ENCODE results near the gene JMJD1C. TPM values are rescaled to one million over a fixed set of nuclear protein-coding genes. Genes with fewer than 3 reads are reported as not detected.

Gene JMJD1C
- total RNA-seq, 1 donor from 2014 or later, result 83.7 TPM

- no peak for DNase-seq (ENCODE audit: low spot score)
- TF ChIP-seq CTCF (IDR thresholded peaks at IDR 0.05; ENCODE audit: unreplicated experiment), result no peak
- peaks cover 7% of the 10 kb centered on the region for H3K4me1 Mint-ChIP-seq (ENCODE audit: unreplicated experiment)
- H3K27ac Mint-ChIP-seq (ENCODE audit: unreplicated experiment), result no peak overlapping the region
- H3K9me3 Mint-ChIP-seq (ENCODE audit: unreplicated experiment), result no peaks in the 10 kb centered on the region
- H3K36me3 Mint-ChIP-seq (ENCODE audit: low read depth, unreplicated experiment), result peaks cover 3% of the 10 kb centered on the region
- H3K27me3 Mint-ChIP-seq (ENCODE audit: unreplicated experiment), result no peaks in the 10 kb centered on the region
- H3K4me3 Mint-ChIP-seq (ENCODE audit: unreplicated experiment), result peak overlapping the region; percentile 39
These were observed 246.0 kb downstream of the JMJD1C start for GRCh38 chr10:63219749-63220148.

DNA sequence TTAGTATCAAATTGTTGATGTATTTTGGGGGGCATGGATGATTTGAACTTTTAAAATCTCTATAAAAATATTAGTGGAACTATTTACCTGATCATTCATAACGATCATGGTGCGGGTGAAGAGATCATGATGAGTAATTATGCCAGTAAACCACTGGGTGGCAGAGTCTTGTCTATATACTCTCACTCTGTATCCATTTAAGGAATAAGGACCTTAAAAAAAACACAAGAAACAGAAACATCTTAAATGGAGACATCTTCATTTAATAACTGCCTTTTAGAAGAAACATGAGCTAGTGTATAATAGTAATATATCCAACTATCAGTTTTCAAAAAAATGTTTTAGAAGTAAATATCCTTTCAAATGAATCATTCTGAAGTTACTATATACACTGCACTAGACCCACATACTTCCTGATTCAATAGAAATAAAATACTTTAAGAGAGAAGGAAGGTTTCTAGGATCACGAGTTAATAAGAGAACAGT lies 248.6 kb downstream of the JMJD1C start:
- TF ChIP-seq CTCF (IDR thresholded peaks at IDR 0.05; ENCODE audit: unreplicated experiment), result peak; percentile 27
- no peaks in the 10 kb centered on the region for H3K9me3 Mint-ChIP-seq (ENCODE audit: unreplicated experiment)
- peaks cover 8% of the 10 kb centered on the region for H3K36me3 Mint-ChIP-seq (ENCODE audit: low read depth, unreplicated experiment)
- DNase-seq (ENCODE audit: low spot score), result no peak
- no peak overlapping the region for H3K27ac Mint-ChIP-seq (ENCODE audit: unreplicated experiment)
- H3K27me3 Mint-ChIP-seq (ENCODE audit: unreplicated experiment), result peaks cover 1% of the 10 kb centered on the region
- peaks cover 7% of the 10 kb centered on the region for H3K4me1 Mint-ChIP-seq (ENCODE audit: unreplicated experiment)
- no peak overlapping the region for H3K4me3 Mint-ChIP-seq (ENCODE audit: unreplicated experiment)

GRCh38 chr10:63214571-63214970 lies 251.2 kb downstream of the JMJD1C start:
- Mint-ChIP-seq H3K27me3 (ENCODE audit: unreplicated experiment) (peaks cover 1% of the 10 kb centered on the region), H3K4me1 (ENCODE audit: unreplicated experiment) (no peaks in the 10 kb centered on the region), H3K9me3 (ENCODE audit: unreplicated experiment) (no peaks in the 10 kb centered on the region), H3K4me3 (ENCODE audit: unreplicated experiment) (no peak overlapping the region), H3K27ac (ENCODE audit: unreplicated experiment) (peak overlapping the region; percentile 45), H3K36me3 (ENCODE audit: low read depth, unreplicated experiment) (peaks cover 8% of the 10 kb centered on the region)
- no peak for DNase-seq (ENCODE audit: low spot score)
- TF ChIP-seq CTCF (IDR thresholded peaks at IDR 0.05; ENCODE audit: unreplicated experiment), result no peak

DNA sequence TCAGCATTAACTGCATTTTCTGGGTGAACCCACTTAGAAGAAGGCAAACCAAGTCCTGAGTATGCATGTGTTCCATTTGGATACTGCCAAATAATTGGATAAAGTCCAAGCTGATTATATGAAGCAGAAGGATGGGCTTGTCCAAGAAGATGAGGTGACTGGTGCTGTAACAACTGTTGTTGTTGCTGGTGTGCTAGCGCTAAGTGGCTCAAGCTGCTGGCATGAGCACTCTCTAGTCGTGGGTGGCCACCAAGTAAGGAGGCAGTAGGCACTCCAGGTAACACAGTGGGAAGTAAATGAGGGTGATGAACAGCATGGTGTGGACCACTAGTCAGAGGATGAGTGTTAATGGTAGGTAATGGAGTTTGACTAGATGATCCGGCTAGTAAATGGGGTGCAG lies 252.3 kb downstream of the JMJD1C start:
- no peak for DNase-seq (ENCODE audit: low spot score)
- Mint-ChIP-seq H3K27me3 (ENCODE audit: unreplicated experiment) (peaks cover 1% of the 10 kb centered on the region), H3K36me3 (ENCODE audit: low read depth, unreplicated experiment) (peaks cover 8% of the 10 kb centered on the region), H3K9me3 (ENCODE audit: unreplicated experiment) (no peaks in the 10 kb centered on the region), H3K4me1 (ENCODE audit: unreplicated experiment) (peaks cover 2% of the 10 kb centered on the region), H3K27ac (ENCODE audit: unreplicated experiment) (no peak overlapping the region), H3K4me3 (ENCODE audit: unreplicated experiment) (peak overlapping the region; percentile 32)
- TF ChIP-seq CTCF (IDR thresholded peaks at IDR 0.05; ENCODE audit: unreplicated experiment), result no peak

DNA sequence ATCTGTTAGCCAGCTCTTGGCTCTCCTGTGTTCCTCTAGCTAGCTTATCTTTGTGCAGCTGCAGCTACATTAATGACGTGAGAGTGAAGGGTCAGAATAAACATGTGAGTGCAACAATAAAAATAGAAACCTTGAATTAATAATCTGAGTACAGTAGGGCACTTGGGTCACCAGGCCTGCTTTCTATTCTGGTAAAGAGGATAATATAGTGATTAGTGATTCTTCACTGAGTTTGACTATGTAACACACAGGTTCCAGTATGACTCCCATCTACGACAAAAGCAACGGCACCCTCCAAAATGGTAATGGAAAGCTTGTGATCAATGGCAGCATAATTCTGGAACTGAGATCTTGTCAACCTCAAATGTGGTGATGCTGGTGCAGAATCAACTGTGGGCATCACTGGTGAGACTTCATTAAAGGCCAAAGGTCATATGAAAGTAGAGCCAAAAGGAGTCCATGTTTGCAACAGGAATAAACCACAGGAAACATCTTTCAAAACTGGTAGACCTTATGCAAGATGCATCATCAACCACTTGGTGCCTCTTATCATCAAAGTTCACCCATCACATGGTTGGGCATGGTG lies 255.1 kb downstream of the JMJD1C start:
- peaks cover 7% of the 10 kb centered on the region for H3K4me1 Mint-ChIP-seq (ENCODE audit: unreplicated experiment)
- no peak for DNase-seq (ENCODE audit: low spot score)
- H3K9me3 Mint-ChIP-seq (ENCODE audit: unreplicated experiment), result no peaks in the 10 kb centered on the region
- H3K4me3 Mint-ChIP-seq (ENCODE audit: unreplicated experiment), result no peak overlapping the region
- no peak for TF ChIP-seq CTCF (IDR thresholded peaks at IDR 0.05; ENCODE audit: unreplicated experiment)
- H3K27ac Mint-ChIP-seq (ENCODE audit: unreplicated experiment), result no peak overlapping the region
- peaks cover 13% of the 10 kb centered on the region for H3K36me3 Mint-ChIP-seq (ENCODE audit: low read depth, unreplicated experiment)
- peaks cover 3% of the 10 kb centered on the region for H3K27me3 Mint-ChIP-seq (ENCODE audit: unreplicated experiment)
